Vagina (tissue), 2 donors: ENCODE results near the gene COX7B. TPM values are rescaled to one million over a fixed set of nuclear protein-coding genes. Genes with fewer than 3 reads are reported as not detected.

Experiments used
- DNase-seq, 2 donors: peaks; one replicate each; pipeline ENCODE4 v3.0.0-alpha.2; 2017; ENCODE audit errors: extremely low spot score in 2 of 2
- H3K27ac ChIP-seq: fragments of 200-600 bp; sonication (generic); one replicate; pipeline ENCODE4 v1.5.1; 2019
- H3K27me3 ChIP-seq: fragments of 200-600 bp; sonication (generic); one replicate; pipeline ENCODE4 v1.5.1; 2019
- H3K36me3 ChIP-seq, 2 donors: fragments of 200-600 bp; sonication (generic); one replicate each; pipeline ENCODE4 v1.5.1; 2017 to 2019
- H3K4me1 ChIP-seq: fragments of 200-600 bp; sonication (generic); one replicate; pipeline ENCODE4 v1.5.1; 2019
- H3K4me3 ChIP-seq, 2 donors: fragments of 200-600 bp; sonication (generic); 1 replicate in 1 of 2; 2 replicates in 1 of 2; pipeline ENCODE4 v1.5.1; 2016 to 2019
- H3K9me3 ChIP-seq: fragments of 200-600 bp; sonication (generic); one replicate; pipeline ENCODE4 v1.5.1; 2019
- CTCF ChIP-seq, 3 experiments: fragments of 450-650 bp in 2 of 3; fragments of 200-600 bp in 1 of 3; sonication (generic) in 1 of 3; IDR thresholded peaks; one replicate each; pipeline ENCODE4 v1.5.1; 2017 to 2019; ENCODE audit warnings: antibody characterized with exemption in 3 of 3, mild to moderate bottlenecking in 2 of 3, moderate library complexity in 2 of 3
- POLR2A ChIP-seq, 2 donors: fragments of 450-650 bp; IDR thresholded peaks; one replicate each; pipeline ENCODE4 v1.6.1; 2017; ENCODE audit warnings: antibody characterized with exemption in 2 of 2, mild to moderate bottlenecking in 2 of 2, moderate library complexity in 2 of 2
- POLR2AphosphoS5 ChIP-seq, 2 donors: sonication (generic); formaldehyde crosslinking; IDR thresholded peaks; one replicate each; pipeline ENCODE4 v1.9.0; 2017; ENCODE audit warnings: antibody characterized with exemption in 2 of 2, mild to moderate bottlenecking in 2 of 2, low read depth in 1 of 2; ENCODE audit not compliant: insufficient read depth in 1 of 2
- intact Hi-C: fragments of 100-400 bp; cut with DNase I; formaldehyde crosslinking; loops from one replicate; pipeline ENCODE4 v1.15.1; 2023
- small RNA-seq: library from RNA; depleted of rRNA; stranded (forward); fragments of <200 nt; gene quantifications from one replicate; pipeline ENCODE3, GENCODE V24; 2016
- total RNA-seq: library from RNA; depleted of rRNA; stranded (reverse); fragments of >200 nt; gene quantifications from one replicate; pipeline ENCODE4 v1.2.3, GENCODE V29; 2016

The COX7B gene
- total RNA-seq, 1 donor from 2014 or later = 483 TPM

DNA sequence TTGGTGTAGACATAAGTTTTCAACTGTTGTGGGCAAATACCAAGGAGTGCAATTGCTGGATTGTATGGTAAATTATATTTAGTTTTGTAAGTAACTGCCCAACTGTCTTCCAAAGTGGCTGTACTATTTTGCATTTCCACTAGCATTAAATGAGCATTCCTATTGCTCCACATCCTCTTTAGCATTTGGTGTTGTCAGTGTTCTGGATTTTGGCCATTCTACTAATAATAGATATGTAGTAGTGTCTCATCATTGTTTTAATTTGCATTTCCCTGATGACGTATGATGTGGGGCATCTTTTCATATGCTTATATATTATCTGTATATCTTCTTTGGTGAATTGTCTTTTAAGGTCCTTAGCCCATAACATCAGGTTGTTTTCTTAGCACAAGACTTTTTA is 52.9 kb downstream of the COX7B start:
- intact Hi-C loops = no loop called here
- no peak for DNase-seq
- H3K4me3 ChIP-seq = no peak overlapping the region
- H3K27me3 ChIP-seq = no peaks in the 10 kb centered on the region
- no peaks in the 10 kb centered on the region for H3K9me3 ChIP-seq
- TF ChIP-seq POLR2A (IDR thresholded peaks at IDR 0.05) (no peak), POLR2AphosphoS5 (IDR thresholded peaks at IDR 0.05; ENCODE audit: insufficient read depth in 1 of 2, low read depth in 1 of 2) (no peak), CTCF (IDR thresholded peaks at IDR 0.05) (no peak)
- H3K4me1 ChIP-seq = peaks cover 5% of the 10 kb centered on the region
- no peaks in the 10 kb centered on the region for H3K36me3 ChIP-seq
- no peak overlapping the region for H3K27ac ChIP-seq

GRCh38 chrX:77953302-77953701 is 54.0 kb downstream of the COX7B start:
- no peaks in the 10 kb centered on the region for H3K27me3 ChIP-seq
- intact Hi-C loops = no loop called here
- H3K36me3 ChIP-seq = no peaks in the 10 kb centered on the region
- no peak for TF ChIP-seq CTCF (IDR thresholded peaks at IDR 0.05)
- H3K9me3 ChIP-seq = no peaks in the 10 kb centered on the region
- no peak overlapping the region for H3K27ac ChIP-seq
- H3K4me3 ChIP-seq = no peak overlapping the region
- peaks cover 5% of the 10 kb centered on the region for H3K4me1 ChIP-seq
- DNase-seq = no peak

GRCh38 chrX:77953708-77954107 is 54.4 kb downstream of the COX7B start:
- Histone ChIP-seq H3K36me3 (no peaks in the 10 kb centered on the region), H3K27me3 (no peaks in the 10 kb centered on the region), H3K4me1 (peaks cover 5% of the 10 kb centered on the region), H3K4me3 (no peak overlapping the region), H3K9me3 (no peaks in the 10 kb centered on the region), H3K27ac (no peak overlapping the region)
- intact Hi-C loops = no loop called here
- no peak for DNase-seq
- TF ChIP-seq POLR2AphosphoS5 (IDR thresholded peaks at IDR 0.05; ENCODE audit: insufficient read depth in 1 of 2, low read depth in 1 of 2) = no peak
- TF ChIP-seq POLR2A (IDR thresholded peaks at IDR 0.05) = no peak
- no peak for TF ChIP-seq CTCF (IDR thresholded peaks at IDR 0.05)

Small RNA genes lying within 50 kb of the gene (small RNA-seq; reads per million reads assigned to genes)
- gene RN7SL460P = not detected

Other genes with a start within 250 kb of the COX7B start
- 107 TPM for gene ATRX, start 113.3 kb upstream of the COX7B start, total RNA-seq
- gene MAGT1, start 4.0 kb upstream of the COX7B start, total RNA-seq = 39.3 TPM
- gene ATP7A, start 11.2 kb downstream of the COX7B start, total RNA-seq = 8.1 TPM
- gene PGAM4, start 70.2 kb downstream of the COX7B start, total RNA-seq = not detected
- 135 TPM for gene PGK1, start 204.8 kb downstream of the COX7B start, total RNA-seq
- 14.2 TPM for gene TAF9B, start 240.2 kb downstream of the COX7B start, total RNA-seq